NCI-H1092 (cell line): ENCODE results near the gene POC1B.
"Not testable (repeated sequence)": the region's sequence is repeated elsewhere in the genome, so short reads cannot be mapped to it uniquely, and the experiment has no call there.

Experiments
- DNase-seq: peaks from one replicate; lab custom pipeline; 2025; lab: John Stamatoyannopoulos, UW

The POC1B gene

GRCh38 chr12:89461649-89462612 lies 63.9 kb downstream of the POC1B start:
- peak; percentile 1 for DNase-seq

GRCh38 chr12:89461190-89461589 lies 64.7 kb downstream of the POC1B start:
- DNase-seq, result no peak

DNA sequence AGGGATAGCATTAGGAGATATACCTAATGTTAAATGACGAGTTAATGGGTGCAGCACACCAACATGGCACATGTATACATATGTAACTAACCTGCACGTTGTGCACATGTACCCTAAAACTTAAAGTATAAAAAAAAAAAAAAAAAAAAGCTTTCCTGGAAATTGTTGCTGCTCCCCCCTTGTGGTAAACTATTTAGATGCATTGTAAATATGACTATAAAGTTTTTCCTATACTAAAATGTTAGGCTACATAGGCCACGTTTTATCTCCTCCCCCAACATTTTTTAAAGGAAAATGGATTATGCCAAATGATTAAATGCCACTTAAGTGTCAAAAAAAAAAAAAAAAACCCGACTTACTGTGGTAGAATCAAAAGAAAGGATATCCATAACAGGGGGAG lies 66.6 kb downstream of the POC1B start:
- DNase-seq, result not testable (repeated sequence)

DNA sequence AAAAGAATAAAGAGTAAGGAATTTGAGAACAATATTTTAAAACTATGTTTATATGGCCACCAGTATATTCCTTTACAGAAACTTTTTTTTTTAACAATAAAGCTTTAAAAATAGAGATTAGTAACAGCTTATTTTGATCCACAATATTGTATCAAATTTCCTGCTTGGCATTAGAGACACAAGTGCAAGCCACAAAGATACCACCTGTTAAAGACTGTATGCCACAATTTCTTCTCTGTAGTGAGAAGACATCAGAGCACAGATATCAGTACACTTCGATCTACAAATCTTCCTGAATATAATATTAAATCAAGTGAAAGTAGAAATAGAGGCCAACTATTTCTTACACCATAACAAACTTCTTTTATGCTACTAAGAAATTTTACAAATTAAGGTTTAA lies 69.3 kb downstream of the POC1B start:
- no peak for DNase-seq

DNA sequence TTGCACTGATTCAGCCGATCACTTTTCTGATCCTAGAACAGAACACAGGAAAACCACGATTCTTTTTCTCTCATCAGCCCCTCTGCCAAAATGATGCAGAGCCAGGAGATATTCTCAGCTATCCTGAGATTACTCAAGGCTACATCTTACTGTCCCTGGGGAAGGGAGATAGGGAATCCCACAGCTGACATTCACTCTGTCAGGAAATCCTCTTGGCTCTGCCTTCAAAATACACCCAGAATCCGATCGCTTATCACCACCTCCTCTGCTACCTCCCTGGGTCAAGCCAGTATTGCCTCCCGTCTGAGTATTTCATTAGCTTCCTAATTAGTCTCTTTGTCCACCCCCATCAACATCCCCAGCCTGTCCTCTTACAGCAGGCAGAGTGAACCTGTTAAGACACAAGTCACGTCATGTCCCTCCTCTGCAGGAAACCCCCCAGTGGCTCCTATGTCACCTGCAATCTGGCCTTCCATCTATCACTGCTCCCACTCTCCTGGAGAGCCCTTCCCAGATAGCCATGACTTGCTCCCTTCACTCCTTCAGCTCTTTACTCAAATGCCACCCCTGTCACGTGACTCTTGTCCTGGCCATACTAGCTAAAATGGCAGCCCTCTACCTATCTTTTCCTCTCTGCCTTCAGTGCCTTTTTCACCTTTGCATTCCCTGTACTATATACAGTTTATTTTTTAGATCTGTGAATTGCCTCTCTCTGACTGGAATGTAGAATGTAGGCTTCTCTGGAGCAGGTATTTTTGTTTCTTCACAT lies 71.6 kb downstream of the POC1B start:
- no peak for DNase-seq

- no peak for DNase-seq
Observed at GRCh38 chr12:89453121-89453978, 72.5 kb downstream of the POC1B start.

DNA sequence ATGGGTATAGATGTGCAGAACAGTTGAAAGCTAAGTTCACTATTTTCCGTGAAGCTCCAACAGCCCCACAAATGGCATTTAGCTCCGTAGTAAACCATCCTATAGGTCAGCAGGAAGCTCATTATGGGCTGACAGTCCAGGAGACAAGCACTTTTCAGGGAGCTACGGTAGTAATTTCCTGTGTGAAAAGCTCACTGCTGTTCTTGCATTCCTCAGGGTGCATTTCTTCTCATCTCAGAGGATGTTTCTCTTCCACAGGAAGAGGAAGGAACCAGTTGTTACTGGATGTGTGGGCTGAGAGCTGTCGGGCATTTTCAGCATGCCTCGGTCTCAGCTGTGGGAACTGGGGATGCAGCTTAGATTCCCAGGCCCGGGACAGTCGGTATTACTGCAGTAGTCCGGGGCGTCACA lies 74.0 kb downstream of the POC1B start:
- no peak for DNase-seq

DNA sequence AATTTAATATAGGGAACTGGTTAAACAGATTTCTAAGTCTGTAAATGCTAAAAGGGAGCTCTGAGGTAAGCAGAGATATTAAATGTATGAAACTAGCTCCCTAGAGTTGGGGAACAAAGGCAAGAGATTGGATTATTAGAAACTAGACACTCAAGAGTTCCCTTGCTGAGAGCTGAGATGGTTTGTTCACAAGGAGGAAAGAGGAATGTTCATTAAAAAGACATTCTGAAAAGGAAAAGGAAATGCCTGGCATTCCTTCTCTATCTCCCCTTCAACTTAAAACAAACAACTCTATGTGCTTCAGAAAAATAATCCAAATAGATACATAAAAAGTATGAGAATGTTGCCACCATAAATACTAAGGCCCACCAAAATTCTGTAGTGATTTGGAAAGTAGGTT lies 74.9 kb downstream of the POC1B start:
- DNase-seq, result no peak

DNA sequence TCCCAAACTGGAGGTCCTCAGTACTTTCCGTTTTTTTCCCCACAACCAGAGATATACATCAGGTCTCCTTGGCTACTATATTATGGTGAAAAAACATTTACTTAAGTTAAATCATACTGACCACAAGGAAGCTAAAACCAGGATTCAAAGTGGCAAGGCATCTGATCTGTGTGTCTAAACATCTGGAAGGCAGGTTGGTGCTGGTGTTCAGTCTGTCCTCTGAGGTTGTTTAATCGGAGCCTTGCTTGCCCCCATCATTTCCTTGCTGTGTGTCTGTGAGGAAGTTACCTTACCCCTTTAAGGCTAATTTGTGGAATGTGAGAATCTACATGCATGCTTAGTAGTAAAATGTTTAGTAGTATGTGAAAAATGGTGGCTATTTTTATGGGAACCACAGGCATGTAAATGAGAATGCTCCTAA lies 76.9 kb downstream of the POC1B start:
- DNase-seq, result no peak

DNA sequence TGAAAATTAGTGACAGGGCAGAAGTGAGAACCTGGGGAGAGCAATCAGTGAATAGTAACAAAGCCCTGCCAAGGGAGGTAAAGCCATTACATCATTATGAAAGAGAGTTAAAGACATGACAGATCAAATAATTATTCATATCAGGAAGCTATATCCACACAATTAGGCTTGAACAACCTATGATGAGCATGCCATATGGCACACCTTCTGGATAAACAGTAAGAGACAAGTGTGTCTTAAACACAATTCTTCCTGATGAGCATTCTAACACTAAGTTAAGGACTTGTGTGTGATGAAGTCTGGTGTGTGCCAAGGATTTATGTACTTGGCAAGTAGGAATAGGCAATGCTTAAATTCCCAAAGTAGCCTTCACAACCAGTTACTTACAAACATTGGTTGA lies 77.3 kb downstream of the POC1B start:
- no peak for DNase-seq

- no peak for DNase-seq
Observed at GRCh38 chr12:89439941-89440340, 85.9 kb downstream of the POC1B start.

GRCh38 chr12:89437231-89437630 lies 88.6 kb downstream of the POC1B start:
- DNase-seq, result no peak

DNA sequence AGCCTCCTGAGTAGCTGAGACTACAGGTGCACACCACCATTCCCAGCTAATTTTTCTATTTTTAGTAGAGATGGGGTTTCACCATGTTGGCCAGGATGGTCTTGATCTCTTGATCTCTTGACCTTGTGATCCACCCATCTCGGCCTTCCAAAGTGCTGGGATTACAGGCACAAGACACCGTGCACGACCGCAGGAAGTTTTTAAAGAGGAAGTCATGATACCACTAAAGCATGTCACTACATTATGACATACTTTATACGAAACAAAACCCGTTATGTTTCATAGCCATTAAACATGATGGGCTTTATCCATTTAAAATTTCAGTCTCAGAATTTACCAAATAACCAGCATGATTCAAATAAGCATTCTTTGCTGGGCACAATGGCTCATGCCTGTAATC lies 89.8 kb downstream of the POC1B start:
- DNase-seq, result no peak

- no peak for DNase-seq
Observed at GRCh38 chr12:89433634-89434033, 92.2 kb downstream of the POC1B start.

DNA sequence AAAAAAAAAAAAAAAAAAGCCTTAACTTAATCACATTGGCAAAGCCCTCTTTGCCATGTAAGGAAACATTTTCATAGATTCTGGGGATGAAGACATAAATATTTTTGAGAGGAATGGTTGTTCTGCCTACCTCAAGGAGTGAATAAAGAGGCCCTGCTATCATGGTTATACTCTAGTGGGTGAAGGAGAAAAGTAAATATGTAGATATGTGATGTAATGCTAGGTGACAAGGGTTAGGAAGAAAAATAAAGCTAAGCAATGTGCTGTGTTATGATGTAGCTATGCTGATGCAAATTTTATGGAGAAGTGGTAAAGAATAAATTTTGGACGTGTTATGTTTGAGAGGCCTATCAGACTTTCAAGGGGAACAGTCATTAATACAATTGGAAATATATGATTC lies 93.5 kb downstream of the POC1B start:
- DNase-seq, result no peak

DNA sequence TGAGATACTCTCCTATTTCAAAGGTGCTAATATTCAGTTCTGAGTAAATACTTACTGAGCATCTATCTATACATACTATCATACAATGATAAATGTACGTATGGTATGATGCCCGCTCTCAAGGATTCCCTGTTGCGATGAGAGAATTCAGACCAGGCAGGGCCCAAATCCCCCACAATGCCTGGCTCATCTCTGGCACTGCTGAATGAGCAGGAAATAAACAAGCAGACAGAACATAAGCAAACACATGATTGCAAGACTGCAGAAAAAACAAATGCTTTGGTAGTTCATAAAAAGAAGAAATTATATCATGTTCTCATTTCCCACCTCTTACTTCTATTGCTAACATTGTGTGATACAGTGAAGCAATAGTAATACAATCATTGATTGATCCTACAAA lies 96.3 kb downstream of the POC1B start:
- DNase-seq, result no peak

GRCh38 chr12:89427508-89428156 lies 98.2 kb downstream of the POC1B start:
- DNase-seq, result no peak

DNA sequence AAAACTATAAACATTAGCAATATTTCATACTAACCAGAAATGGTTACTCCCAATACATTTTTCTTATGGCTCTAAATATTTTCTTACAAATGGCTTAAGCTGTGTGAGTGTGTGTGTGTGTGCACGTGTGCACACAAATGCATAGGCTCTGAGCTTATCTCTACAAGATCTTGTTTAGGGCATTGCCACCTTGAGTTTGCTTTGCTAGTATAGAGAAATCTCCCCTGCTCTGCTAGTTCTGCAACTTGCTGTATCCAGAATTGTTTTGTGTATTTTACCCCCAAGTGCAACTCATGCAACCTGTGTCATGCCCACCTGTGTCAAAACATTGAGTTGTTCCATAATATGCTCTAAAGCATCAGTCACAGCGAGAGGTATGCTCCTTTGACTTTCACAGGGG lies 101.0 kb downstream of the POC1B start:
- no peak for DNase-seq

DNA sequence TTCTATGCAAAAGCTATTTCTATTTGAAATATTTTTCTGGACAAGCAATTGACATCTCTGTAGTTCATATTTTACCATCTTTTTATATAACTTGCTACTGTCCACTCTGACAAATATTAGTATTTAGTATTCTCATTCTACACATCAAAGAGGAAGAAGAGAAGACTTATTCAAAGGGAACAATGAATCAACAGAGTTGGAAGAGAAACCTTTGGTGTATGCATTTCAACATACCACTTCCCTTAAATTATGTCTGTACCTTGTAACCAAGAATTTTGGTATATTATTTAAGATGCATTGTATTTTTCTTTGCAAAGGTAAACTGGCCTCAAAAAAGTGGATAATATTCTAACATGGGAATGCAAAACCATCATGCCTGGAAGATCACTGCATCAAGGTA lies 101.5 kb downstream of the POC1B start:
- no peak for DNase-seq

GRCh38 chr12:89421092-89421835 lies 104.6 kb downstream of the POC1B start:
- no peak for DNase-seq
